ENCODE data around the gene TP53BP1. TPM values are rescaled to one million over a fixed set of nuclear protein-coding genes. Genes with fewer than 3 reads are reported as not detected.
"Not testable (repeated sequence)": the region's sequence is repeated elsewhere in the genome, so short reads cannot be mapped to it uniquely, and the experiment has no call there.

The TP53BP1 gene
- polyA plus RNA-seq, 3 donors, result 1.8 to 6.7 (median 3.1) TPM

DNA sequence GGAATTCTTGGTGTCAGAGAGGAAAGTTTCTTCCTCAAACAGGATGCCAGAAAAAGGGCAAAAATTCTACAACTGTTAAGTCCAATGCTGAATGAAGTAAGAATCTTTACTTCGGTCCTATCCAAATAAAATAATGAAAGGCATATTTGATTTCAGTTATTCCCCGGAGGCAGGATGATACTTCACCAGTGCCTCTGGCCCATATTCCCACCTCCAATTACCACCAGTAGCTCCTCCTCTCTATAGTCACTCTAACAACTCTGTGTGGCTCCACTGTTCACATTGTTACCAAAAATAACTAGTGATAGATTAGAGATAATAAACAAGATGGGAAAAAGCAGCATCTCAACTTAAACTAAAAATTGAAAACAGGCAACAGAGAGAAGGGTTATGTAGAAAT is 45.1 kb upstream of the TP53BP1 start:
- Mint-ChIP-seq H3K27ac (peak overlapping the region in 1 of 7 donors; percentile 45), H3K4me1 (no peaks in the 10 kb centered on the region)
- H3K27me3 ChIP-seq (ENCODE audit: control insufficient read depth in 2 of 2, insufficient read depth in 2 of 2, low read length in 2 of 2), result no peaks in the 10 kb centered on the region

DNA sequence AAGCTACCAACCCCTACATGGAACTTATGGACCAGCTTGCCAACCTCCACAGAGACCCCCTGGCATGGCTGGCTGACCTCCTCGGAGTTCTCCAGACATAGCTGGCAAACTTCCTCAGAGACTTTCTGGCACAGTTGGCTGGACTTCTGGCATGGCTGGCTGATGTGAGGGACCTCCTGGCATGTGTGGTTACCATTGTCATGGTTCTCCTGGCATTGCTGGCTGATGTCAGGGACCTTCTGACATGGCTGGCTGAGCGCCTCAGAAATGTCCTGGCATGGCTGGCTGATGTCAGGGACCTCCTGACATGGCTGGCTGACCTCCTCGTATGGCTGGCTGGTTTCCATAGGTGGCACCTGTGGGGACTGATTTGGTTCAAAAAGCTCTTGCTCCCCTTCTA is 41.9 kb upstream of the TP53BP1 start:
- no peak overlapping the region for H3K4me3 Mint-ChIP-seq
- H3K27ac Mint-ChIP-seq, result no peak overlapping the region

More for the DNA sequence above, 45.1 kb upstream of the TP53BP1 start:
- Histone ChIP-seq H3K4me3 (replicated peaks in 1 of 3; ENCODE audit: low read depth in 2 of 3, low read length in 3 of 3) (no peak overlapping the region), H3K9me3 (replicated peaks in 1 of 2; ENCODE audit: control insufficient read depth in 1 of 2, insufficient read depth in 1 of 2, low read length in 2 of 2) (no peaks in the 10 kb centered on the region), H4K20me1 (ENCODE audit: insufficient read depth, low read length) (no peaks in the 10 kb centered on the region), H3K79me2 (ENCODE audit: insufficient read depth, low read length) (no peaks in the 10 kb centered on the region), H3K4me2 (replicated peaks; ENCODE audit: extremely low read depth, low read length, poor library complexity, severe bottlenecking) (no peak overlapping the region), H2AFZ (ENCODE audit: insufficient read depth, low read depth, low read length, poor library complexity, severe bottlenecking) (no peak overlapping the region), H3K36me3 (replicated peaks in 1 of 2; ENCODE audit: control insufficient read depth in 1 of 2, insufficient read depth in 2 of 2, low read length in 2 of 2) (peaks cover 0 to 17% of the 10 kb centered on the region in 2 donors), H3K4me1 (ENCODE audit: control insufficient read depth in 1 of 2, insufficient read depth in 2 of 2, low read length in 2 of 2) (no peaks in the 10 kb centered on the region), H3K27ac (ENCODE audit: low read depth in 1 of 2, low read length in 2 of 2) (no peak overlapping the region), H3K9ac (ENCODE audit: insufficient read depth, low read length, poor library complexity, severe bottlenecking) (no peak overlapping the region)
- intact Hi-C loops (cut with micrococcal nuclease), result no loop called here
- no peak overlapping the region for H3K4me3 Mint-ChIP-seq
- DNase-seq, result no peak
- 100% methylated on average over 1 of the region's 2 CpGs for whole genome bisulfite sequencing (ENCODE audit: insufficient coverage)
- H3K9me3 Mint-ChIP-seq, result no peaks in the 10 kb centered on the region
- TF ChIP-seq, protein P1, sequence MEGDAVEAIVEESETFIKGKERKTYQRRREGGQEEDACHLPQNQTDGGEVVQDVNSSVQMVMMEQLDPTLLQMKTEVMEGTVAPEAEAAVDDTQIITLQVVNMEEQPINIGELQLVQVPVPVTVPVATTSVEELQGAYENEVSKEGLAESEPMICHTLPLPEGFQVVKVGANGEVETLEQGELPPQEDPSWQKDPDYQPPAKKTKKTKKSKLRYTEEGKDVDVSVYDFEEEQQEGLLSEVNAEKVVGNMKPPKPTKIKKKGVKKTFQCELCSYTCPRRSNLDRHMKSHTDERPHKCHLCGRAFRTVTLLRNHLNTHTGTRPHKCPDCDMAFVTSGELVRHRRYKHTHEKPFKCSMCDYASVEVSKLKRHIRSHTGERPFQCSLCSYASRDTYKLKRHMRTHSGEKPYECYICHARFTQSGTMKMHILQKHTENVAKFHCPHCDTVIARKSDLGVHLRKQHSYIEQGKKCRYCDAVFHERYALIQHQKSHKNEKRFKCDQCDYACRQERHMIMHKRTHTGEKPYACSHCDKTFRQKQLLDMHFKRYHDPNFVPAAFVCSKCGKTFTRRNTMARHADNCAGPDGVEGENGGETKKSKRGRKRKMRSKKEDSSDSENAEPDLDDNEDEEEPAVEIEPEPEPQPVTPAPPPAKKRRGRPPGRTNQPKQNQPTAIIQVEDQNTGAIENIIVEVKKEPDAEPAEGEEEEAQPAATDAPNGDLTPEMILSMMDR (IDR thresholded peaks at IDR 0.05), result no peak
- peaks cover 16 to 28% of the 10 kb centered on the region in 2 donors for H3K36me3 Mint-ChIP-seq
- H3K27me3 Mint-ChIP-seq (ENCODE audit: low read depth in 3 of 3), result peaks cover 0 to 3% (median 0%) of the 10 kb centered on the region in 3 donors

DNA sequence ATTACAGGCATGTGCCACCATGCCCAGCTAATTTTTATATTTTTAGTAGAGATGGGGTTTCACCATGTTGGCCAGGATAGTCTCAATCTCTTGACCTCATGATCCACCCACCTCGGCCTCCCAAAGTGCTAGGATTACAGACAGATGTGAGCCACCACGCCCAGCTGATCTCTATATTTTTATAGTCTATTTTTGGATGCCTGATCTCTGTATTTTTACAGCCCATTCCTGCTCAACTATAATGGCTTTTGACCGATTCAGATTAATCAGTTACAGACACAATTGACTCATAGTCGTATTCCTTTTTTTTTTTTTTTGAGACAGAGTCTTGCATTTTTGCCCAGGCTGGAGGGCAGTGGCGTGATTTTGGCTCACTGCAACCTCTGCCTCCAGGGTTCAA is 39.9 kb upstream of the TP53BP1 start:
- H3K4me1 ChIP-seq (ENCODE audit: control insufficient read depth in 1 of 2, insufficient read depth in 2 of 2, low read length in 2 of 2); H3K27me3 Mint-ChIP-seq (ENCODE audit: low read depth in 3 of 3); H3K4me3 ChIP-seq (replicated peaks in 1 of 3; ENCODE audit: low read depth in 2 of 3, low read length in 3 of 3); H4K20me1 ChIP-seq (ENCODE audit: insufficient read depth, low read length); H3K4me3 Mint-ChIP-seq; H3K9ac ChIP-seq (ENCODE audit: insufficient read depth, low read length, poor library complexity, severe bottlenecking); H3K27ac ChIP-seq (ENCODE audit: low read depth in 1 of 2, low read length in 2 of 2); H3K27me3 ChIP-seq (ENCODE audit: control insufficient read depth in 2 of 2, insufficient read depth in 2 of 2, low read length in 2 of 2); H3K79me2 ChIP-seq (ENCODE audit: insufficient read depth, low read length); DNase-seq; H3K4me1 Mint-ChIP-seq; H3K9me3 ChIP-seq (replicated peaks in 1 of 2; ENCODE audit: control insufficient read depth in 1 of 2, insufficient read depth in 1 of 2, low read length in 2 of 2); H3K4me2 ChIP-seq (replicated peaks; ENCODE audit: extremely low read depth, low read length, poor library complexity, severe bottlenecking); H2AFZ ChIP-seq (ENCODE audit: insufficient read depth, low read depth, low read length, poor library complexity, severe bottlenecking); intact Hi-C loops (cut with micrococcal nuclease); H3K27ac Mint-ChIP-seq; H3K9me3 Mint-ChIP-seq: not testable (repeated sequence)
- 94% methylated on average over 2 of the region's 5 CpGs for WGBS (ENCODE audit: insufficient coverage)
- peaks cover 12 to 22% of the 10 kb centered on the region in 2 donors for H3K36me3 Mint-ChIP-seq
- H3K36me3 ChIP-seq (replicated peaks in 1 of 2; ENCODE audit: control insufficient read depth in 1 of 2, insufficient read depth in 2 of 2, low read length in 2 of 2), result peaks cover 0 to 17% of the 10 kb centered on the region in 2 donors

More for the DNA sequence above, 41.9 kb upstream of the TP53BP1 start:
- no peak overlapping the region for H3K9ac ChIP-seq (ENCODE audit: insufficient read depth, low read length, poor library complexity, severe bottlenecking)
- H3K27me3 ChIP-seq (ENCODE audit: control insufficient read depth in 2 of 2, insufficient read depth in 2 of 2, low read length in 2 of 2), result no peaks in the 10 kb centered on the region
- H3K4me1 ChIP-seq (ENCODE audit: control insufficient read depth in 1 of 2, insufficient read depth in 2 of 2, low read length in 2 of 2), result no peaks in the 10 kb centered on the region
- intact Hi-C loops (cut with micrococcal nuclease), result no loop called here
- peaks cover 0 to 17% of the 10 kb centered on the region in 2 donors for H3K36me3 ChIP-seq (replicated peaks in 1 of 2; ENCODE audit: control insufficient read depth in 1 of 2, insufficient read depth in 2 of 2, low read length in 2 of 2)
- peaks cover 0 to 4% (median 0%) of the 10 kb centered on the region in 3 donors for H3K27me3 Mint-ChIP-seq (ENCODE audit: low read depth in 3 of 3)
- no peak overlapping the region for H3K4me2 ChIP-seq (replicated peaks; ENCODE audit: extremely low read depth, low read length, poor library complexity, severe bottlenecking)
- H2AFZ ChIP-seq (ENCODE audit: insufficient read depth, low read depth, low read length, poor library complexity, severe bottlenecking), result no peak overlapping the region
- H4K20me1 ChIP-seq (ENCODE audit: insufficient read depth, low read length), result no peaks in the 10 kb centered on the region
- no peaks in the 10 kb centered on the region for H3K9me3 Mint-ChIP-seq
- no peak overlapping the region for H3K4me3 ChIP-seq (replicated peaks in 1 of 3; ENCODE audit: low read depth in 2 of 3, low read length in 3 of 3)
- DNase-seq, result no peak
- H3K79me2 ChIP-seq (ENCODE audit: insufficient read depth, low read length), result no peaks in the 10 kb centered on the region
- no peak overlapping the region for H3K27ac ChIP-seq (ENCODE audit: low read depth in 1 of 2, low read length in 2 of 2)
- 96% methylated on average over 3 of the region's 3 CpGs for WGBS (ENCODE audit: insufficient coverage)
- H3K36me3 Mint-ChIP-seq, result peaks cover 16 to 28% of the 10 kb centered on the region in 2 donors
- H3K9me3 ChIP-seq (replicated peaks in 1 of 2; ENCODE audit: control insufficient read depth in 1 of 2, insufficient read depth in 1 of 2, low read length in 2 of 2), result no peaks in the 10 kb centered on the region
- TF ChIP-seq, protein P1 (IDR thresholded peaks at IDR 0.05), result no peak
- H3K4me1 Mint-ChIP-seq, result no peaks in the 10 kb centered on the region
